Kidney (tissue), 14 donors: ENCODE results near the gene HOMER2. TPM values are rescaled to one million over a fixed set of nuclear protein-coding genes. Genes with fewer than 3 reads are reported as not detected.

Experiments used
- DNase-seq, 5 donors: peaks; one replicate each; pipeline ENCODE4 v3.0.0-alpha.2; 2013 to 2020
- FAIRE-seq: peaks from 2 replicates; lab custom pipeline; 2012; peaks lifted over from hg19 to GRCh38; lab: Jason Lieb, UNC
- H3K27ac ChIP-seq, 2 donors: one replicate each; pipeline ENCODE4 v1.7.0; 2013; ENCODE audit warnings: low read depth in 2 of 2, low read length in 2 of 2, inconsistent platforms in 1 of 2
- H3K27me3 ChIP-seq: one replicate; pipeline ENCODE4 v1.7.1; 2013; ENCODE audit warnings: low read length, inconsistent platforms; ENCODE audit not compliant: control insufficient read depth, insufficient read depth
- H3K36me3 ChIP-seq, 3 donors: one replicate each; pipeline versions ENCODE4 v1.7.0 to v1.7.1; 2013; ENCODE audit warnings: low read length in 3 of 3, control low read depth in 1 of 3, inconsistent platforms in 1 of 3; ENCODE audit not compliant: insufficient read depth in 3 of 3, control insufficient read depth in 2 of 3
- H3K4me1 ChIP-seq, 3 donors: one replicate each; pipeline versions ENCODE4 v1.7.0 to v1.7.1; 2013; ENCODE audit warnings: low read length in 3 of 3, inconsistent platforms in 1 of 3, low read depth in 1 of 3; ENCODE audit not compliant: control insufficient read depth in 2 of 3, insufficient read depth in 2 of 3
- H3K4me3 ChIP-seq, 3 donors: one replicate each; pipeline versions ENCODE4 v1.7.0 to v1.8.1; 2013; ENCODE audit warnings: low read length in 3 of 3, control low read depth in 1 of 3, inconsistent platforms in 1 of 3
- H3K9ac ChIP-seq, 3 donors: one replicate each; pipeline versions ENCODE4 v1.7.0 to v1.7.1; 2013; ENCODE audit warnings: low read length in 3 of 3, control low read depth in 1 of 3, inconsistent platforms in 1 of 3
- H3K9me3 ChIP-seq, 3 donors: one replicate each; pipeline versions ENCODE4 v1.7.0 to v1.7.1; 2013; ENCODE audit warnings: low read length in 3 of 3, control low read depth in 1 of 3, inconsistent platforms in 1 of 3; ENCODE audit not compliant: control insufficient read depth in 2 of 3, insufficient read depth in 1 of 3
- CTCF ChIP-seq: IDR thresholded peaks from 3 replicates; pipeline ENCODE4 v1.5.1; 2012; ENCODE audit warnings: mild to moderate bottlenecking, moderate library complexity, borderline replicate concordance; ENCODE audit not compliant: insufficient read depth; ENCODE audit errors: extremely low read depth
- intact Hi-C: fragments of 100-400 bp; cut with DNase I; formaldehyde crosslinking; loops from one replicate; pipeline ENCODE4 v1.11.1; 2022
- polyA plus RNA-seq: library from polyadenylated mRNA; stranded (reverse); fragments of 350-450 nt; fragmentation: Illumina TruSeq; extraction: RNeasy Lipid Tissue Mini Kit (QIAGEN cat#74804); gene quantifications from one replicate; pipeline ENCODE4 v1.2.3, GENCODE V29; 2014; ENCODE audit warnings: low read depth, low replicate concordance; ENCODE audit not compliant: insufficient read depth
- total RNA-seq: library from RNA; stranded (reverse); fragmentation: NEBNext Ultra II Directional; extraction: Animal tissue kit (Norgen Biotek cat#: 25700); gene quantifications from one replicate; pipeline ENCODE4 v1.2.1, GENCODE V29; 2021
- donor health status: control.
- donor health status: control.
- donor health status: control.
- donor health status: control.
- donor health status: control.
- donor health status: DM: yes; HTN: yes; CAD: no.
- donor health status: Normal renal cell carcinoma (clear cell type).

Gene HOMER2
- total and polyA plus RNA-seq, 2 donors from 2014 or later: 4.6 to 35.8 TPM

- no peak overlapping the region for H3K4me3 ChIP-seq
- H3K27ac ChIP-seq: no peak overlapping the region
- peaks cover 0 to 6% (median 5%) of the 10 kb centered on the region in 3 donors for H3K4me1 ChIP-seq
- H3K9me3 ChIP-seq: no peaks in the 10 kb centered on the region
- no peak for FAIRE-seq
- no peak overlapping the region for H3K9ac ChIP-seq
- no peaks in the 10 kb centered on the region for H3K36me3 ChIP-seq
- intact Hi-C loops: no loop called here
- no peak for DNase-seq
- H3K27me3 ChIP-seq: no peaks in the 10 kb centered on the region
- no peak for TF ChIP-seq CTCF
These were observed 46.9 kb upstream of the HOMER2 start for GRCh38 chr15:82999426-82999825.

DNA sequence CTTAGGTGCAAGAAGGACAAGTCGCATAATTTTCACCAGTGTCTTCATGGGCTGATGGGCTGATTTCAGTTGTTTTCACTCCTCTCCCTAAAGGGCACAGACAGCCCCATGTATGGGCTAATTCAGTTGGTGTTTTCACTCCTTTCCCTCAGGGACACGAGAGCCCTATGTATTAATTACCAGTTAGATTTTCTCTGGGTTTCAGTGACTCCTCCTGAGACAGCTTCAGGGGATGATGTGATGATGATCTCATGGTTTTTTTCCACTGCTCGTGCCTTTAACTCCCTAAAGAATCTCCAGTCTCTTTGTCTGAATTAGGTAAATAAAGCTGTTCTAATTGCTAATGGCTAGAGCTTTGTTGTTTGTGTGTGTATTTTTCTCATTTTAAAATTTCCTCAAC, 43.4 kb upstream of the HOMER2 start:
- no peak for TF ChIP-seq CTCF
- no peak overlapping the region for H3K27ac ChIP-seq
- FAIRE-seq (no peak), DNase-seq (no peak)
- no peak overlapping the region for H3K4me3 ChIP-seq
- H3K27me3 ChIP-seq: no peaks in the 10 kb centered on the region
- peaks cover 0 to 6% (median 5%) of the 10 kb centered on the region in 3 donors for H3K4me1 ChIP-seq
- no peaks in the 10 kb centered on the region for H3K36me3 ChIP-seq
- H3K9ac ChIP-seq: no peak overlapping the region
- H3K9me3 ChIP-seq: no peaks in the 10 kb centered on the region
- intact Hi-C loops: no loop called here

- Histone ChIP-seq H3K4me1 (peaks cover 0 to 4% (median 3%) of the 10 kb centered on the region in 3 donors), H3K27ac (no peak overlapping the region), H3K27me3 (no peaks in the 10 kb centered on the region), H3K4me3 (no peak overlapping the region), H3K9ac (no peak overlapping the region), H3K36me3 (peaks cover 0 to 3% (median 0%) of the 10 kb centered on the region in 3 donors), H3K9me3 (no peaks in the 10 kb centered on the region)
- FAIRE-seq (no peak), DNase-seq (no peak)
- intact Hi-C loops: no loop called here
- no peak for TF ChIP-seq CTCF
These were observed 42.6 kb upstream of the HOMER2 start for GRCh38 chr15:82995076-82995475.

GRCh38 chr15:82993144-82993543, 40.6 kb upstream of the HOMER2 start:
- no peak for TF ChIP-seq CTCF
- DNase-seq (no peak), FAIRE-seq (no peak)
- Histone ChIP-seq H3K27me3 (no peaks in the 10 kb centered on the region), H3K4me1 (no peaks in the 10 kb centered on the region), H3K9ac (no peak overlapping the region), H3K36me3 (peaks cover 0 to 7% (median 6%) of the 10 kb centered on the region in 3 donors), H3K9me3 (no peaks in the 10 kb centered on the region), H3K27ac (no peak overlapping the region), H3K4me3 (no peak overlapping the region)
- intact Hi-C loops: no loop called here
